Omental fat pad (tissue), 4 donors: Measurements from ENCODE around the gene DEPDC4. TPM values are rescaled to one million over a fixed set of nuclear protein-coding genes. Genes with fewer than 3 reads are reported as not detected.

Experiments used
- ATAC-seq: fragments of 150-250 bp; one replicate; pipeline ENCODE4 v1.9.1; 2016; ENCODE audit warnings: mild to moderate bottlenecking, moderate library complexity; ENCODE audit not compliant: low FRiP score
- DNase-seq: peaks from one replicate; pipeline ENCODE4 v3.0.0-alpha.2; 2019; ENCODE audit warnings: low spot score
- CTCF ChIP-seq, 3 donors: fragments of 450-650 bp; IDR thresholded peaks; one replicate each; pipeline ENCODE4 v1.5.1; 2016 to 2017; ENCODE audit warnings: antibody characterized with exemption in 3 of 3, mild to moderate bottlenecking in 3 of 3, moderate library complexity in 2 of 3
- total RNA-seq, 4 donors: library from RNA; depleted of rRNA; stranded (reverse); fragments of >200 nt; gene quantifications; one replicate each; pipeline ENCODE4 v1.1.0, GENCODE V29; 2016

DEPDC4 gene
- total RNA-seq, 4 donors from 2014 or later, result not detected

DNA sequence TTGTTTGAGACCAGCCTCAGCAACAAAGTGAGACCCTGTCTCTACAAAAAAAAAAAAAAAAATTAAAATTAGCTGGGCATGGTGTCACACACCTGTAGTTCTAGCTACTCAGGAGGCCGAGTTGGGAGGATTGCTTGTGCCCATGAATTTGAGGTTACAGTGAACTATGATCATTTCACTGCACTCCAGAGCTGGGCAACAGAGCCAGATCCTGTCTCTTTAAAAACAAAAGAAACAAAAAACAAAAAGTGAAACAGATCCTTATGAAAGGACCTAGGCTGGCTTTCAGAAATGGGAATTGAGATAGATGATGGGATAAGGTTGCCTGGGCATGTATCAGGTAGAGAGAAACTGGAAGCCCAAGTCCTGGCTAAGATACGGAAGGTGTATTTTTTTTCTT lies 52.4 kb downstream of the DEPDC4 start:
- DNase-seq (no peak), ATAC-seq (no peak)
- TF ChIP-seq CTCF (IDR thresholded peaks at IDR 0.05), result no peak

- no peak for TF ChIP-seq CTCF (IDR thresholded peaks at IDR 0.05)
- DNase-seq (no peak), ATAC-seq (no peak)
These were observed 53.6 kb downstream of the DEPDC4 start for GRCh38 chr12:100213016-100213891.

DNA sequence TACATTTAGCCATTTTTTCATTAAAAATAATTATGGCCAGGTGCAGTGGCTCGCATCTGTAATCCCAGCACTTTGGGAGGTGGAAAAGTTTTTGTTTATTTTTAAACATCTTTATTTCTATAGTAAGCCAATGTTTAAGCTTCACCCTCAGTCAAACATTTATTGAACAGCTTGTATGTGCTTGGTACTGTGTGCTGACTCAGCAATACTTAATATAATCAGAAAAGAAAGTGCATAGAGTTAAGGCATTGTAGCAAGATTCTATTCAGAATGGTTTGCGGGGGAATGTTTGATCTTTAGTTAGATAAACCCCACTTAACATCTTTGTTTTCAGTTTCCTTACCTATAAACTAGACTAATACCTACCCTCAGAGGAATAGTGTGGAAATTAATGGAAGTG lies 55.2 kb downstream of the DEPDC4 start:
- ATAC-seq, result no peak
- no peak for TF ChIP-seq CTCF (IDR thresholded peaks at IDR 0.05)
- DNase-seq, result no peak

GRCh38 chr12:100208834-100209233 lies 58.0 kb downstream of the DEPDC4 start:
- DNase-seq, result no peak
- no peak for ATAC-seq
- no peak for TF ChIP-seq CTCF (IDR thresholded peaks at IDR 0.05)

DNA sequence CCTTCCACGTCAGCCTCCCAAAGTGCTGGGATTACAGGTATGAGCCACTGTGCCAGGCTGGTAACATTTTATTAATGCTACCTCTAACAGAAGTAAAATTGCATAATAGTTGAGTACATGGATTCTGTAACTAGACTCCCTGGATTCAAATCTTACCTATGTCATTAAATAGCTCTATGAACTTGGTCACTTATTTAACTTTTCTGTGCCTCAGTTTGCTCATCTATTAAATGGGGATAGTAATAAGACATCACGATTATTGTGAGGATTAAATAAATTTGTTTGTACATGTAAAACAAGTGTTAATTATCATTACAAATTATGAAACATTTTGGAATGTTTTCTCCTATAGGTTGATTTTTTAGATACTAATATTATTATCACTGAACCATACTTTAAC lies 59.6 kb downstream of the DEPDC4 start:
- TF ChIP-seq CTCF (IDR thresholded peaks at IDR 0.05), result no peak
- no peak for ATAC-seq
- DNase-seq, result no peak

GRCh38 chr12:100201604-100202423 lies 65.1 kb downstream of the DEPDC4 start:
- ATAC-seq (no peak), DNase-seq (no peak)
- no peak for TF ChIP-seq CTCF (IDR thresholded peaks at IDR 0.05)
